Activated CD4-positive, alpha-beta T cell treated with anti-CD3 and anti-CD28 coated beads for 36 hours (primary cell): ENCODE data around the gene ADGRG4. TPM values are rescaled to one million over a fixed set of nuclear protein-coding genes. Genes with fewer than 3 reads are reported as not detected.
A peak's percentile ranks its signal among the peaks of the same experiment; 100 is the strongest.
"Not testable (repeated sequence)": the region's sequence is repeated elsewhere in the genome, so short reads cannot be mapped to it uniquely, and the experiment has no call there.

ENCODE experiments used
- ATAC-seq: fragments of 200-7000 bp; cut with Tn5 transposase; one replicate; pipeline ENCODE4 v1.10.0; 2021; ENCODE audit warnings: mild to moderate bottlenecking, moderate library complexity
- CTCF ChIA-PET: fragments of 350-600 bp; sonication (Branson Sonifier 250); formaldehyde crosslinking; loops from one replicate; lab custom pipeline; 2021; ENCODE audit warnings: antibody characterized with exemption; lab: Charles Lee
- POLR2A ChIA-PET: fragments of 350-600 bp; sonication (Branson Sonifier 250); formaldehyde crosslinking; loops from one replicate; lab custom pipeline; 2021; ENCODE audit warnings: antibody characterized with exemption, inconsistent platforms; lab: Charles Lee
- DNase-seq: peaks from one replicate; pipeline ENCODE4 v3.0.0-alpha.2; 2020
- H3K27ac Mint-ChIP-seq: one replicate; pipeline ENCODE4 v1.8.0; 2021; ENCODE audit warnings: mixed read lengths
- H3K27me3 Mint-ChIP-seq: one replicate; pipeline ENCODE4 v1.8.0; 2021; ENCODE audit warnings: mixed read lengths
- H3K36me3 Mint-ChIP-seq: one replicate; pipeline ENCODE4 v1.8.0; 2021; ENCODE audit warnings: low read depth, mixed read lengths
- H3K4me1 Mint-ChIP-seq: one replicate; pipeline ENCODE4 v1.8.0; 2021; ENCODE audit warnings: mixed read lengths
- H3K4me3 Mint-ChIP-seq: one replicate; pipeline ENCODE4 v1.8.0; 2021; ENCODE audit warnings: mild to moderate bottlenecking, moderate library complexity, mixed read lengths
- H3K9me3 Mint-ChIP-seq: one replicate; pipeline ENCODE4 v1.8.0; 2021; ENCODE audit warnings: low read depth, mixed read lengths
- intact Hi-C, 2 experiments: fragments of 100-400 bp; cut with DNase I in 1 of 2; cut with micrococcal nuclease in 1 of 2; formaldehyde crosslinking; loops; one replicate each; pipeline versions ENCODE4 v1.14.2 to v1.15.1; 2022 to 2024; cut with DNase I, micrococcal nuclease
- total RNA-seq, 2 experiments: library from RNA; stranded (reverse); gene quantifications; one replicate each; pipeline ENCODE4 v1.2.3, GENCODE V29; 2021

The ADGRG4 gene
- total RNA-seq, 2 experiments from 2014 or later = not detected

GRCh38 chrX:136390921-136391320 lies 90.2 kb downstream of the ADGRG4 start:
- H3K36me3 Mint-ChIP-seq = no peaks in the 10 kb centered on the region
- no peak overlapping the region for H3K4me3 Mint-ChIP-seq
- DNase-seq = no peak
- H3K4me1 Mint-ChIP-seq = no peaks in the 10 kb centered on the region
- ChIA-PET CTCF (interaction anchor here (0.6 kb wide), 1 partner anchor 15 kb away, joined by 3 read pairs; no protein-coding TSS in a partner anchor), POLR2A (no interaction called here)
- H3K9me3 Mint-ChIP-seq = no peaks in the 10 kb centered on the region
- ATAC-seq = no peak
- peaks cover 5% of the 10 kb centered on the region for H3K27me3 Mint-ChIP-seq
- intact Hi-C loops = no loop called here
- H3K27ac Mint-ChIP-seq = no peak overlapping the region

GRCh38 chrX:136395271-136395670 lies 94.5 kb downstream of the ADGRG4 start:
- ChIA-PET CTCF (no interaction called here), POLR2A (no interaction called here)
- no peak for DNase-seq
- no peaks in the 10 kb centered on the region for H3K27me3 Mint-ChIP-seq
- no peaks in the 10 kb centered on the region for H3K36me3 Mint-ChIP-seq
- no peak overlapping the region for H3K27ac Mint-ChIP-seq
- H3K4me1 Mint-ChIP-seq = no peaks in the 10 kb centered on the region
- intact Hi-C loops = no loop called here
- H3K4me3 Mint-ChIP-seq = no peak overlapping the region
- no peaks in the 10 kb centered on the region for H3K9me3 Mint-ChIP-seq
- no peak for ATAC-seq

- no peak overlapping the region for H3K4me3 Mint-ChIP-seq
- DNase-seq (no peak), ATAC-seq (no peak)
- POLR2A ChIA-PET = no interaction called here
- no peaks in the 10 kb centered on the region for H3K9me3 Mint-ChIP-seq
- H3K4me1 Mint-ChIP-seq = no peaks in the 10 kb centered on the region
- no peaks in the 10 kb centered on the region for H3K36me3 Mint-ChIP-seq
- no peaks in the 10 kb centered on the region for H3K27me3 Mint-ChIP-seq
- no peak overlapping the region for H3K27ac Mint-ChIP-seq
- CTCF ChIA-PET = interaction anchor here (0.9 kb wide), 1 partner anchor 60 kb away, joined by 4 read pairs; no protein-coding TSS in a partner anchor
- intact Hi-C loops = no loop called here
These were observed 96.2 kb downstream of the ADGRG4 start for GRCh38 chrX:136397001-136397400.

- ChIA-PET POLR2A (no interaction called here), CTCF (interaction anchor here (0.6 kb wide), 1 partner anchor 377 kb away, joined by 3 read pairs; no protein-coding TSS in a partner anchor)
- Mint-ChIP-seq H3K9me3 (no peaks in the 10 kb centered on the region), H3K4me3 (no peak overlapping the region), H3K36me3 (no peaks in the 10 kb centered on the region), H3K27ac (no peak overlapping the region), H3K27me3 (no peaks in the 10 kb centered on the region), H3K4me1 (no peaks in the 10 kb centered on the region)
- no peak for ATAC-seq
- DNase-seq = no peak
- intact Hi-C loops = no loop called here
These were observed 104.4 kb downstream of the ADGRG4 start for GRCh38 chrX:136405126-136405525.

- intact Hi-C loops = no loop called here
- Mint-ChIP-seq H3K36me3 (no peaks in the 10 kb centered on the region), H3K27ac (no peak overlapping the region), H3K4me1 (no peaks in the 10 kb centered on the region), H3K9me3 (no peaks in the 10 kb centered on the region), H3K27me3 (no peaks in the 10 kb centered on the region), H3K4me3 (no peak overlapping the region)
- POLR2A ChIA-PET = no interaction called here
- CTCF ChIA-PET = no interaction called here
- DNase-seq (no peak), ATAC-seq (no peak)
These were observed 117.0 kb downstream of the ADGRG4 start for GRCh38 chrX:136417806-136418205.

GRCh38 chrX:136421338-136421737 lies 120.6 kb downstream of the ADGRG4 start:
- no peak for ATAC-seq
- no peaks in the 10 kb centered on the region for H3K9me3 Mint-ChIP-seq
- POLR2A ChIA-PET = no interaction called here
- no peak for DNase-seq
- H3K4me3 Mint-ChIP-seq = no peak overlapping the region
- H3K4me1 Mint-ChIP-seq = no peaks in the 10 kb centered on the region
- intact Hi-C loops = no loop called here
- no peaks in the 10 kb centered on the region for H3K36me3 Mint-ChIP-seq
- no peaks in the 10 kb centered on the region for H3K27me3 Mint-ChIP-seq
- H3K27ac Mint-ChIP-seq = no peak overlapping the region
- CTCF ChIA-PET = no interaction called here

- ChIA-PET POLR2A (no interaction called here), CTCF (no interaction called here)
- DNase-seq (no peak), ATAC-seq (no peak)
- Mint-ChIP-seq H3K36me3 (no peaks in the 10 kb centered on the region), H3K4me3 (no peak overlapping the region), H3K27ac (no peak overlapping the region), H3K9me3 (no peaks in the 10 kb centered on the region), H3K4me1 (no peaks in the 10 kb centered on the region), H3K27me3 (no peaks in the 10 kb centered on the region)
- intact Hi-C loops = no loop called here
These were observed 123.0 kb downstream of the ADGRG4 start for GRCh38 chrX:136423724-136424123.

- POLR2A ChIA-PET = no interaction called here
- H3K4me3 Mint-ChIP-seq = no peak overlapping the region
- H3K27me3 Mint-ChIP-seq = no peaks in the 10 kb centered on the region
- H3K36me3 Mint-ChIP-seq = no peaks in the 10 kb centered on the region
- no peaks in the 10 kb centered on the region for H3K9me3 Mint-ChIP-seq
- ATAC-seq (no peak), DNase-seq (no peak)
- no peak overlapping the region for H3K27ac Mint-ChIP-seq
- H3K4me1 Mint-ChIP-seq = no peaks in the 10 kb centered on the region
- intact Hi-C loops = no loop called here
- CTCF ChIA-PET = no interaction called here
These were observed 125.2 kb downstream of the ADGRG4 start for GRCh38 chrX:136425996-136426395.

- ChIA-PET CTCF (no interaction called here), POLR2A (no interaction called here)
- H3K9me3 Mint-ChIP-seq = no peaks in the 10 kb centered on the region
- intact Hi-C loops = loop anchor here in 1 of 2 experiments (10.0 kb wide), 1 partner anchor 263 kb away; no protein-coding TSS in a partner anchor
- DNase-seq (peak; percentile 6), ATAC-seq (peak; percentile 83)
- no peaks in the 10 kb centered on the region for H3K27me3 Mint-ChIP-seq
- peaks cover 8% of the 10 kb centered on the region for H3K4me1 Mint-ChIP-seq
- H3K36me3 Mint-ChIP-seq = no peaks in the 10 kb centered on the region
- H3K4me3 Mint-ChIP-seq = no peak overlapping the region
- no peak overlapping the region for H3K27ac Mint-ChIP-seq
These were observed 130.9 kb downstream of the ADGRG4 start for GRCh38 chrX:136431625-136432024.

- ChIA-PET POLR2A (no interaction called here), CTCF (interaction anchor here (0.7 kb wide), 1 partner anchor 130 kb away, joined by 3 read pairs; no protein-coding TSS in a partner anchor)
- no peak for ATAC-seq
- intact Hi-C loops = loop anchor here in 1 of 2 experiments (10.0 kb wide), 1 partner anchor 257 kb away; no protein-coding TSS in a partner anchor
- Mint-ChIP-seq H3K4me1 (no peaks in the 10 kb centered on the region), H3K9me3 (no peaks in the 10 kb centered on the region), H3K36me3 (no peaks in the 10 kb centered on the region), H3K4me3 (no peak overlapping the region), H3K27ac (no peak overlapping the region), H3K27me3 (no peaks in the 10 kb centered on the region)
- no peak for DNase-seq
These were observed 137.0 kb downstream of the ADGRG4 start for GRCh38 chrX:136437774-136438173.

GRCh38 chrX:136438192-136438591 lies 137.4 kb downstream of the ADGRG4 start:
- ATAC-seq (no peak), DNase-seq (no peak)
- Mint-ChIP-seq H3K4me3 (no peak overlapping the region), H3K27ac (no peak overlapping the region), H3K36me3 (no peaks in the 10 kb centered on the region), H3K9me3 (no peaks in the 10 kb centered on the region), H3K27me3 (no peaks in the 10 kb centered on the region), H3K4me1 (no peaks in the 10 kb centered on the region)
- ChIA-PET CTCF (interaction anchor here (0.6 kb wide), 1 partner anchor 46 kb away, joined by 3 read pairs; no protein-coding TSS in a partner anchor), POLR2A (no interaction called here)
- intact Hi-C loops = loop anchor here in 1 of 2 experiments (10.0 kb wide), 1 partner anchor 257 kb away; no protein-coding TSS in a partner anchor

GRCh38 chrX:136445674-136446073 lies 144.9 kb downstream of the ADGRG4 start:
- H3K36me3 Mint-ChIP-seq, H3K9me3 Mint-ChIP-seq, H3K4me1 Mint-ChIP-seq, intact Hi-C loops, H3K27me3 Mint-ChIP-seq, DNase-seq, H3K4me3 Mint-ChIP-seq, CTCF ChIA-PET, POLR2A ChIA-PET, H3K27ac Mint-ChIP-seq, ATAC-seq: not testable (repeated sequence)
